Measurements from ENCODE around the gene TMLHE. TPM values are rescaled to one million over a fixed set of nuclear protein-coding genes. Genes with fewer than 3 reads are reported as not detected.
"Not testable (repeated sequence)": the region's sequence is repeated elsewhere in the genome, so short reads cannot be mapped to it uniquely, and the experiment has no call there.

Gene TMLHE
- total RNA-seq, 1 donor from 2014 or later: 21.7 TPM

DNA sequence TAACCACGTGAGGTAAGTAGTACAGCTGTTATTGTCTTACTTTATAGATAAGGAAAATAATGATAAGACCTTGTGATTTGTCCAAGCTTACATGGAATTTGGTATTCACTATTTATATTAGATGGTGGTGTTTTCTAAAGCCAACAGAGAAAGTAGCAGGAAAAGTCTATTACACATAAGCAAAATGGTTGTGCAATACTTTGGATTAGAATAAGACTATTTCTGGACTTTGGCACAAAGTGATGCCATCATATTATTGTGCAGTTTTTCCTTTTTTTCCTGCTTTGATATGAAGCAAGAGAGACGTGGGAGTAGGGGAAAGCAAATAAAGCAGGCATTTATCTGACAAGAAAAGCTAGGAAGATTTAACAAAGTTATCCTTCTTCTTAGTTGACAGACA is 117.6 kb downstream of the TMLHE start:
- DNase-seq: not testable (repeated sequence)

DNA sequence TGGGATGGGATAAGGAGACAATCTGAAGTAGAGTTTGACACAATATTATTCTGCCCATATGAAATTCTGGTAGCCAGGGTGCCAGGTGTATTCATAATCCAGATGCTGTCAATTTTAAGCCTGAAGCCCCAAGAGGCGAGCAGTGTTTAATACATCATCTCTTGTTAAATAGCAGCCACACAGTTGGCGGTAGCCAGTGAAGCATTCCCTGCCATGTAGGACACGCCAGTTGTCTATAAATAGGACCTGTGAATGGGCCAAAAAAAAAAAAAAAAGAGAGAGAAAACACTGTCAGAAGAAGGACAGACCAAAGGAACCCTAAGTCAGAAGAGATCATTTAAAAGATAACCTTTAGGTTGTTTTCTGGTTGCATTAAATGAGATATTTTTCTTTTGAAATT is 121.3 kb downstream of the TMLHE start:
- DNase-seq: not testable (repeated sequence)

DNA sequence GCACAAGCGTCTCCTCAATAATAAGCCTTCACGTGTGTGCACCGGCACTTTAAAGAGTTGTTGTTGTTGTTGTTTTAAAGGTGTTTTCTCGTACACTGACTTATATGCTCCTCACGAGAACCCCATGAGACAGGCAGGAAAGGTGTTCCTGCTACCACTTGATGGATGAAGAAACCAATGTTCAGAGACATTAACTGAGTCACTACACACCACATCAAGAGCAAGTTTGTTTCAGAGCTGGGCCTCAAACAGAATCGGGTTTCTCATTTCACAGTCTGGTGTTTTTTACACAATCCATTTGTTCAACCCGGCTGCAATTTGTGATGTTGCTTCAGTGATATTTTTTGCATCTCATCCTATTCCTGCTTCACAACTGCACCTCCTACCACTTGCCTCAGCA is 135.6 kb downstream of the TMLHE start:
- DNase-seq: not testable (repeated sequence)

DNA sequence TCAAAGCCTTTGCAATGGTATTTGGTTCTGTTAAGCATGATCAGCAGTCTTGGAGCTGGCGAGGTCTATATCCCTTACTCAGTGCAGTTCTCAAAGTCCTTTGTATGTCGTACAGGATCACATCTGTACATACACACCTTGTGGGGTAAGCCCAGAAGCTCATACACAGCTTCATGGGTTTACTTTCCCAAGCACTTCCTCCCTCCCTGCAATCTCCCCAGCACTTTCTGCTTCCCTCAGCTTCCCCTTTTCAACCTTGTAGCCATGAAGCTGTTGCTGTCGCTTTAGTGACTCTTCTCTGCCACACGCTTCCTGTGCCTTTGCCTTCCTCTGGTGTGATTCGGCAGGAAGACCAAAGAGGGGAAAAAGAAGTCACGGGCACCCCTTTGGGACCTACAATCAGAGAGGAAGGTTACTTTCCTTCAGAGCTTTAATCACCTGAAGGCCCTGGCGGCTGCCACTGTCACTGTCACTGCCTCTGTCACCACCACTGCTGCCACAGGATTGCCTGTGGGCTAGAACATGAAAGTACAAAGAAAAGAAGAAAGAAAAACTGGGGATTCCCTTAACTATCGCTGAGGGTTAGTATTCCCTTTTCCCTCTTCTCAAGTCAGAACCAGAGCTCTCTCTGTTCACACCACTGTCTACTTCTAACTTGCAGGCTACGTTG is 146.3 kb downstream of the TMLHE start:
- DNase-seq: not testable (repeated sequence)

- DNase-seq: not testable (repeated sequence)
Observed at GRCh38 chrX:155460501-155460900, 152.3 kb downstream of the TMLHE start.

GRCh38 chrX:155458471-155458870 is 154.3 kb downstream of the TMLHE start, which contains the start of gene F8A3:
Gene F8A3, minus strand, starts transcription at chrX:155458620. Its CDS starts 20 bp downstream, at chrX:155458600.
- DNase-seq: not testable (repeated sequence)

GRCh38 chrX:155457761-155458447 is 154.8 kb downstream of the TMLHE start:
- not testable (repeated sequence) for DNase-seq

- DNase-seq: no peak
Observed at GRCh38 chrX:155441097-155441496, 171.7 kb downstream of the TMLHE start.

Small RNAs within 50 kb of the gene (small RNA-seq; reads per million reads assigned to genes)
- gene MIR1184-3 (ENCODE audit: low replicate concordance): not detected

Other genes with a start within 250 kb of the TMLHE start
- gene F8A2, start 230.9 kb downstream of the TMLHE start, total RNA-seq: not detected
- 1.7 TPM for gene F8A3, start 154.3 kb downstream of the TMLHE start, total RNA-seq
- gene SPRY3, start 366 bp downstream of the TMLHE start, total RNA-seq: 0.79 TPM

All from skin of body (tissue), 3 donors.